Calu3 (cell line): Measurements from ENCODE around the gene CREB3L4. TPM values are rescaled to one million over a fixed set of nuclear protein-coding genes. Genes with fewer than 3 reads are reported as not detected.

Experiments used
- BruUV-seq: library from RNA; stranded (reverse); fragments of 400-500 nt; replicated peaks from 2 replicates; lab custom pipeline; 2021; lab: Mats Ljungman, UMichigan
- CTCF ChIA-PET: fragments of 300-600 bp; sonication (Branson Sonifier 250); formaldehyde crosslinking; loops from one replicate; lab custom pipeline; 2022; ENCODE audit warnings: antibody characterized with exemption; lab: Charles Lee
- DNase-seq: peaks from one replicate; pipeline ENCODE4 v3.0.0; 2022
- H3K27ac Mint-ChIP-seq: one replicate; pipeline ENCODE4 v1.8.0; 2022; ENCODE audit warnings: mixed read lengths; ENCODE audit not compliant: unreplicated experiment
- H3K27me3 Mint-ChIP-seq: one replicate; pipeline ENCODE4 v1.8.0; 2022; ENCODE audit warnings: mixed read lengths; ENCODE audit not compliant: unreplicated experiment
- H3K36me3 Mint-ChIP-seq: one replicate; pipeline ENCODE4 v1.8.0; 2022; ENCODE audit warnings: mild to moderate bottlenecking, moderate library complexity, mixed read lengths; ENCODE audit not compliant: insufficient read depth, unreplicated experiment
- H3K4me1 Mint-ChIP-seq: one replicate; pipeline ENCODE4 v1.8.0; 2022; ENCODE audit warnings: mild to moderate bottlenecking, low read depth, mixed read lengths; ENCODE audit not compliant: unreplicated experiment
- H3K4me3 Mint-ChIP-seq: one replicate; pipeline ENCODE4 v1.8.0; 2022; ENCODE audit warnings: mild to moderate bottlenecking, low read depth, moderate library complexity, mixed read lengths; ENCODE audit not compliant: unreplicated experiment
- H3K9me3 Mint-ChIP-seq: one replicate; pipeline ENCODE4 v1.8.0; 2022; ENCODE audit warnings: low read depth, mixed read lengths; ENCODE audit not compliant: unreplicated experiment
- intact Hi-C: fragments of 100-400 bp; cut with micrococcal nuclease; formaldehyde crosslinking; loops from one replicate; pipeline ENCODE4 v1.10.0; 2022; ENCODE audit not compliant: unreplicated experiment
- total RNA-seq: library from RNA; stranded (reverse); gene quantifications from 2 replicates; pipeline ENCODE4 v1.2.3, GENCODE V29; 2022
- TF ChIP-seq, protein P1 (sequence below): fragments of 200-600 bp; IDR thresholded peaks from one replicate; pipeline ENCODE4 v1.8.0; 2022; ENCODE audit warnings: antibody characterized with exemption; ENCODE audit not compliant: unreplicated experiment

CREB3L4 gene
- total RNA-seq, 1 experiment from 2014 or later = 26.5 TPM

- CTCF ChIA-PET = interaction anchor here (0.5 to 2.3 kb wide), 16 partner anchors 8 to 373 kb away, joined by 3 to 18 read pairs (median 3); partner anchors contain the start of genes CREB3L4, DENND4B, GATAD2B and JTB
- peaks cover 12% of the 10 kb centered on the region for H3K27me3 Mint-ChIP-seq
- intact Hi-C loops = loop anchor here (1.0 to 10.0 kb wide), 7 partner anchors 41 to 631 kb away; partner anchors contain the start of genes NPR1 and S100A9
- H3K9me3 Mint-ChIP-seq = no peaks in the 10 kb centered on the region
- TF ChIP-seq, protein P1, sequence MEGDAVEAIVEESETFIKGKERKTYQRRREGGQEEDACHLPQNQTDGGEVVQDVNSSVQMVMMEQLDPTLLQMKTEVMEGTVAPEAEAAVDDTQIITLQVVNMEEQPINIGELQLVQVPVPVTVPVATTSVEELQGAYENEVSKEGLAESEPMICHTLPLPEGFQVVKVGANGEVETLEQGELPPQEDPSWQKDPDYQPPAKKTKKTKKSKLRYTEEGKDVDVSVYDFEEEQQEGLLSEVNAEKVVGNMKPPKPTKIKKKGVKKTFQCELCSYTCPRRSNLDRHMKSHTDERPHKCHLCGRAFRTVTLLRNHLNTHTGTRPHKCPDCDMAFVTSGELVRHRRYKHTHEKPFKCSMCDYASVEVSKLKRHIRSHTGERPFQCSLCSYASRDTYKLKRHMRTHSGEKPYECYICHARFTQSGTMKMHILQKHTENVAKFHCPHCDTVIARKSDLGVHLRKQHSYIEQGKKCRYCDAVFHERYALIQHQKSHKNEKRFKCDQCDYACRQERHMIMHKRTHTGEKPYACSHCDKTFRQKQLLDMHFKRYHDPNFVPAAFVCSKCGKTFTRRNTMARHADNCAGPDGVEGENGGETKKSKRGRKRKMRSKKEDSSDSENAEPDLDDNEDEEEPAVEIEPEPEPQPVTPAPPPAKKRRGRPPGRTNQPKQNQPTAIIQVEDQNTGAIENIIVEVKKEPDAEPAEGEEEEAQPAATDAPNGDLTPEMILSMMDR = no peak
- peak within 1 kb of the TSS; percentile 67 for H3K27ac Mint-ChIP-seq
- peak; percentile 86 for DNase-seq
- H3K4me1 Mint-ChIP-seq = peaks cover 48% of the 10 kb centered on the region
- BruUV-seq = no TSS peak
- H3K4me3 Mint-ChIP-seq = peak within 1 kb of the TSS; percentile 84
- peaks cover 54% of the 10 kb centered on the region for H3K36me3 Mint-ChIP-seq
Measured at GRCh38 chr1:153985941-153986761, 18.4 kb downstream of the CREB3L4 start, which contains the start of gene RAB13. Gene RAB13 (minus strand): TSS chr1:153986339. CDS start chr1:153986236, 103 bp downstream.

GRCh38 chr1:153987621-153988020 lies 19.9 kb downstream of the CREB3L4 start:
- CTCF ChIA-PET = interaction anchor here (0.9 to 2.3 kb wide), 4 partner anchors 10 to 186 kb away, joined by 4 to 18 read pairs (median 10); partner anchors contain the start of genes CREB3L4 and JTB
- BruUV-seq = no TSS peak
- TF ChIP-seq, protein P1 = no peak
- intact Hi-C loops = loop anchor here (2.0 to 10.0 kb wide), 4 partner anchors 67 to 633 kb away; partner anchors contain the start of genes NPR1 and S100A9
- Mint-ChIP-seq H3K4me1 (peaks cover 63% of the 10 kb centered on the region), H3K9me3 (no peaks in the 10 kb centered on the region), H3K27me3 (peaks cover 14% of the 10 kb centered on the region), H3K27ac (no peak overlapping the region), H3K36me3 (peaks cover 63% of the 10 kb centered on the region), H3K4me3 (no peak overlapping the region)
- DNase-seq = no peak

DNA sequence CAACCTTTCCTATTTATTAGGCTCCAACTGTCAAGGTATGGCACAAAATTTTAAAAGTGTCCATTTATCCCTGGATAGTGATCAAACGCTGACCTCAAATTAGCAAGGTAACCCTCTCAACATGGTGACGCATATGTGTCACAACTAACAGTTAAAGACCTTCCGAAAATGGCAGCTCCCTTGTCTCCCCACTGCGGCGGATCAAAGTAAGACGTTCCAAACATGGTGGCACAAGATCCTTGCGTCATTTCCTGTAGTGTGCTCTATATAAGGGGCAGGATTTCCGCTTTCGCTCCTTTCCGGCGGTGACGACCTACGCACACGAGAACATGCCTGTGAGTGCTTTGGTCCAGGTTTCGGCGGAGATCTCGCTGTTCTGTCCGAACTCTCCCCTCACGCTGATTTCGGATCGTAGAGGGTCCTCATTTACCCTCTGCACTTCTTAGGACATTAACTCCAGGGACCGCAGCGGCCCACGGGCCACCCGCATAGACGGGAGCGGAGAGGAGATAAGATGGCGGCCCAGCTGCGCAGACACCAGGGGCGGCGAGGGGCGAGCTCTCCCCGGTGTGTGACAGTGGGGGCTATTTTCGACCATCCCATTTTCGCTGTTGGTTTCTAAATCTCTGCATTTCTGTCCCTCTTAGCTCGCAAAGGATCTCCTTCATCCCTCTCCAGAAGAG lies 22.9 kb downstream of the CREB3L4 start, which contains the start of gene RPS27:
TSS of gene RPS27 (plus strand) at position 295 of the 683 bp plus-strand sequence. CDS start at position 330, 35 bp downstream.
- BruUV-seq = no TSS peak
- intact Hi-C loops = no loop called here
- Mint-ChIP-seq H3K4me1 (peaks cover 54% of the 10 kb centered on the region), H3K4me3 (peak within 1 kb of the TSS; percentile 75), H3K27ac (peak within 1 kb of the TSS; percentile 99), H3K9me3 (no peaks in the 10 kb centered on the region), H3K27me3 (peaks cover 14% of the 10 kb centered on the region), H3K36me3 (peaks cover 78% of the 10 kb centered on the region)
- peak; percentile 92 for DNase-seq
- TF ChIP-seq, protein P1 = no peak
- CTCF ChIA-PET = interaction anchor here (0.9 to 1.5 kb wide), 6 partner anchors 9 to 319 kb away, joined by 3 to 7 read pairs (median 4); partner anchors contain the start of genes GATAD2B, ILF2 and SLC39A1

DNA sequence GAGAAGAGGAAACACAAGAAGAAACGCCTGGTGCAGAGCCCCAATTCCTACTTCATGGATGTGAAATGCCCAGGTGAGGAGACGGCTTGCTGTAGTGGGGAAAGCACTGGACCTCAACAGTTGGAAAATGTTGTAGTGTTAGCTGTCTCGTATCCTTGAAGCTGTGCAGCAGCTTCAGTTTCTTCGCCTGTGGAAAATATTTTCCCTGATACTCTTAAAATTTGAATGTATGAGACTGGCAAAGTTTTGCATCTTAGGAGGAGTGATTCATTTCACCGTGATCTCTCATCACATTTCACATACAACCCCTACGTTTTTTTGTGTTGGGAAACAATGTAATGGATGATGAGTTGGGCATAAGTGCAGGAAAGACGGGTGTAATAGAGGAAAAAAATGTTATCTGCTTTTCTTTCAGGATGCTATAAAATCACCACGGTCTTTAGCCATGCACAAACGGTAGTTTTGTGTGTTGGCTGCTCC lies 23.5 kb downstream of the CREB3L4 start:
- Mint-ChIP-seq H3K4me3 (peak overlapping the region; percentile 75), H3K27ac (peak overlapping the region; percentile 99), H3K36me3 (peaks cover 78% of the 10 kb centered on the region), H3K9me3 (no peaks in the 10 kb centered on the region), H3K4me1 (peaks cover 48% of the 10 kb centered on the region), H3K27me3 (peaks cover 14% of the 10 kb centered on the region)
- intact Hi-C loops = no loop called here
- no peak for DNase-seq
- TSS peak; percentile 87 for BruUV-seq
- CTCF ChIA-PET = interaction anchor here (1.4 to 1.5 kb wide), 3 partner anchors 9 to 320 kb away, joined by 3 to 7 read pairs (median 4); partner anchors contain the start of gene ILF2
- TF ChIP-seq, protein P1 = no peak
